Caco-2 (cell line): ENCODE results near the gene HAPSTR1. TPM values are rescaled to one million over a fixed set of nuclear protein-coding genes. Genes with fewer than 3 reads are reported as not detected.

Source experiments
- BruUV-seq: library from RNA; stranded (reverse); fragments of 400-500 nt; replicated peaks from 2 replicates; lab custom pipeline; 2021; lab: Mats Ljungman, UMichigan
- CTCF ChIA-PET: fragments of 300-600 bp; sonication (Branson Sonifier 250); formaldehyde crosslinking; loops from one replicate; lab custom pipeline; 2022; ENCODE audit warnings: antibody characterized with exemption; lab: Charles Lee
- POLR2A ChIA-PET: fragments of 300-600 bp; sonication (Branson Sonifier 250); formaldehyde crosslinking; loops from one replicate; lab custom pipeline; 2022; ENCODE audit warnings: antibody characterized with exemption; lab: Charles Lee
- DNase-seq, 2 experiments: peaks; one replicate each; pipeline versions ENCODE4 v3.0.0 to v3.0.0-alpha.2; 2020 to 2022
- H3K27me3 ChIP-seq: replicated peaks from 2 replicates; pipeline ENCODE4 v1.6.0; 2011; ENCODE audit warnings: low read length; ENCODE audit not compliant: control insufficient read depth, insufficient read depth
- H3K36me3 ChIP-seq: 2 replicates; pipeline ENCODE4 v1.5.1; 2011; ENCODE audit warnings: low read length; ENCODE audit not compliant: control insufficient read depth, insufficient read depth
- H3K4me1 ChIP-seq: fragments of 250-450 bp; sonication (Bioruptor Pico); 2 replicates; pipeline ENCODE4 v1.5.1; 2020; ENCODE audit warnings: mild to moderate bottlenecking
- H3K4me3 ChIP-seq: 2 replicates; pipeline ENCODE4 v1.5.1; 2011; ENCODE audit warnings: low read depth, mild to moderate bottlenecking, control low read depth, low read length
- H3K9me3 ChIP-seq: fragments of 250-450 bp; sonication (Bioruptor Pico); 2 replicates; pipeline ENCODE4 v1.5.1; 2020; ENCODE audit warnings: mild to moderate bottlenecking, moderate library complexity
- H3K27ac Mint-ChIP-seq: one replicate; pipeline ENCODE4 v1.8.0; 2022; ENCODE audit warnings: mixed read lengths; ENCODE audit not compliant: unreplicated experiment
- H3K27me3 Mint-ChIP-seq: one replicate; pipeline ENCODE4 v1.8.0; 2022; ENCODE audit warnings: mixed read lengths; ENCODE audit not compliant: insufficient read depth, unreplicated experiment
- H3K36me3 Mint-ChIP-seq: one replicate; pipeline ENCODE4 v1.8.0; 2022; ENCODE audit warnings: mild to moderate bottlenecking, mixed read lengths; ENCODE audit not compliant: insufficient read depth, unreplicated experiment
- H3K4me1 Mint-ChIP-seq: one replicate; pipeline ENCODE4 v1.8.0; 2022; ENCODE audit warnings: low read depth, mixed read lengths; ENCODE audit not compliant: unreplicated experiment
- H3K4me3 Mint-ChIP-seq: one replicate; pipeline ENCODE4 v1.8.0; 2022; ENCODE audit warnings: mild to moderate bottlenecking, moderate library complexity, mixed read lengths; ENCODE audit not compliant: unreplicated experiment
- H3K9me3 Mint-ChIP-seq: one replicate; pipeline ENCODE4 v1.8.0; 2022; ENCODE audit warnings: mixed read lengths; ENCODE audit not compliant: unreplicated experiment
- CTCF ChIP-seq, 2 experiments: fragments of 200-600 bp in 1 of 2; IDR thresholded peaks; 1 replicate in 1 of 2; 2 replicates in 1 of 2; pipeline versions ENCODE4 v1.5.1 to v1.8.0; 2011 to 2022; ENCODE audit warnings: antibody characterized with exemption in 1 of 2, control low read depth in 1 of 2, inconsistent platforms in 1 of 2, low read depth in 1 of 2, low read length in 1 of 2, mild to moderate bottlenecking in 1 of 2, moderate library complexity in 1 of 2; ENCODE audit not compliant: insufficient read depth in 1 of 2, severe bottlenecking in 1 of 2, unreplicated experiment in 1 of 2
- intact Hi-C: fragments of 100-400 bp; cut with micrococcal nuclease; formaldehyde crosslinking; loops from one replicate; pipeline ENCODE4 v1.10.0; 2022; ENCODE audit not compliant: unreplicated experiment
- total RNA-seq: library from RNA; stranded (reverse); gene quantifications from 2 replicates; pipeline ENCODE4 v1.2.3, GENCODE V29; 2022

The HAPSTR1 gene
- total RNA-seq, 1 experiment from 2014 or later = 47.1 TPM

- H3K4me3 ChIP-seq = no peak overlapping the region
- ChIA-PET CTCF (no interaction called here), POLR2A (no interaction called here)
- no peaks in the 10 kb centered on the region for H3K27me3 ChIP-seq
- peaks cover 2% of the 10 kb centered on the region; the same call in 1 of the 2 replicates for H3K36me3 ChIP-seq
- no TSS peak for BruUV-seq
- no peak for DNase-seq
- no peak for TF ChIP-seq CTCF (IDR thresholded peaks at IDR 0.05; ENCODE audit: insufficient read depth in 1 of 2, low read depth in 1 of 2, low read length in 1 of 2, severe bottlenecking in 1 of 2, unreplicated experiment in 1 of 2)
- H3K4me1 ChIP-seq = peaks cover 7% of the 10 kb centered on the region; the same call in 1 of the 2 replicates
- peaks cover 95% of the 10 kb centered on the region for H3K36me3 Mint-ChIP-seq
- H3K9me3 ChIP-seq = no peaks in the 10 kb centered on the region
- no peaks in the 10 kb centered on the region for H3K27me3 Mint-ChIP-seq
- no peak overlapping the region for H3K4me3 Mint-ChIP-seq
- H3K27ac Mint-ChIP-seq = no peak overlapping the region
- intact Hi-C loops = no loop called here
- no peaks in the 10 kb centered on the region for H3K9me3 Mint-ChIP-seq
- peaks cover 7% of the 10 kb centered on the region for H3K4me1 Mint-ChIP-seq
These were observed 10.9 kb downstream of the HAPSTR1 start for GRCh38 chr16:9102379-9102778.

GRCh38 chr16:9102943-9103342, 11.5 kb downstream of the HAPSTR1 start:
- peaks cover 95% of the 10 kb centered on the region for H3K36me3 Mint-ChIP-seq
- Histone ChIP-seq H3K4me3 (no peak overlapping the region), H3K36me3 (peaks cover 1% of the 10 kb centered on the region; the same call in 1 of the 2 replicates), H3K4me1 (peaks cover 7% of the 10 kb centered on the region; the same call in 1 of the 2 replicates), H3K27me3 (no peaks in the 10 kb centered on the region), H3K9me3 (no peaks in the 10 kb centered on the region)
- H3K27ac Mint-ChIP-seq = no peak overlapping the region
- intact Hi-C loops = no loop called here
- no peak for DNase-seq
- no TSS peak for BruUV-seq
- H3K4me1 Mint-ChIP-seq = peaks cover 7% of the 10 kb centered on the region
- no peak for TF ChIP-seq CTCF (IDR thresholded peaks at IDR 0.05; ENCODE audit: insufficient read depth in 1 of 2, low read depth in 1 of 2, low read length in 1 of 2, severe bottlenecking in 1 of 2, unreplicated experiment in 1 of 2)
- CTCF ChIA-PET = no interaction called here
- H3K4me3 Mint-ChIP-seq = no peak overlapping the region
- H3K9me3 Mint-ChIP-seq = no peaks in the 10 kb centered on the region
- no peaks in the 10 kb centered on the region for H3K27me3 Mint-ChIP-seq
- POLR2A ChIA-PET = no interaction called here

- ChIA-PET CTCF (no interaction called here), POLR2A (no interaction called here)
- H3K27ac Mint-ChIP-seq = no peak overlapping the region
- intact Hi-C loops = no loop called here
- Histone ChIP-seq H3K27me3 (no peaks in the 10 kb centered on the region), H3K4me1 (peaks cover 3% of the 10 kb centered on the region; the same call in 1 of the 2 replicates), H3K36me3 (peaks cover 3% of the 10 kb centered on the region; the same call in 1 of the 2 replicates), H3K9me3 (no peaks in the 10 kb centered on the region), H3K4me3 (no peak overlapping the region)
- peaks cover 7% of the 10 kb centered on the region for H3K4me1 Mint-ChIP-seq
- no peak for DNase-seq
- no peak for TF ChIP-seq CTCF (IDR thresholded peaks at IDR 0.05; ENCODE audit: insufficient read depth in 1 of 2, low read depth in 1 of 2, low read length in 1 of 2, severe bottlenecking in 1 of 2, unreplicated experiment in 1 of 2)
- no TSS peak for BruUV-seq
- no peak overlapping the region for H3K4me3 Mint-ChIP-seq
- H3K9me3 Mint-ChIP-seq = no peaks in the 10 kb centered on the region
- peaks cover 93% of the 10 kb centered on the region for H3K36me3 Mint-ChIP-seq
- H3K27me3 Mint-ChIP-seq = no peaks in the 10 kb centered on the region
These were observed 12.1 kb downstream of the HAPSTR1 start for GRCh38 chr16:9103546-9103945.
